Measurements from ENCODE around the gene CADM2. TPM values are rescaled to one million over a fixed set of nuclear protein-coding genes. Genes with fewer than 3 reads are reported as not detected.
A peak's percentile ranks its signal among the peaks of the same experiment; 100 is the strongest.
"Not testable (repeated sequence)": the region's sequence is repeated elsewhere in the genome, so short reads cannot be mapped to it uniquely, and the experiment has no call there.

The CADM2 gene
- polyA plus RNA-seq: 4.2 and 4.5 TPM in 2 replicates
- 12.4 and 15.2 TPM in 2 replicates for polyA minus RNA-seq

DNA sequence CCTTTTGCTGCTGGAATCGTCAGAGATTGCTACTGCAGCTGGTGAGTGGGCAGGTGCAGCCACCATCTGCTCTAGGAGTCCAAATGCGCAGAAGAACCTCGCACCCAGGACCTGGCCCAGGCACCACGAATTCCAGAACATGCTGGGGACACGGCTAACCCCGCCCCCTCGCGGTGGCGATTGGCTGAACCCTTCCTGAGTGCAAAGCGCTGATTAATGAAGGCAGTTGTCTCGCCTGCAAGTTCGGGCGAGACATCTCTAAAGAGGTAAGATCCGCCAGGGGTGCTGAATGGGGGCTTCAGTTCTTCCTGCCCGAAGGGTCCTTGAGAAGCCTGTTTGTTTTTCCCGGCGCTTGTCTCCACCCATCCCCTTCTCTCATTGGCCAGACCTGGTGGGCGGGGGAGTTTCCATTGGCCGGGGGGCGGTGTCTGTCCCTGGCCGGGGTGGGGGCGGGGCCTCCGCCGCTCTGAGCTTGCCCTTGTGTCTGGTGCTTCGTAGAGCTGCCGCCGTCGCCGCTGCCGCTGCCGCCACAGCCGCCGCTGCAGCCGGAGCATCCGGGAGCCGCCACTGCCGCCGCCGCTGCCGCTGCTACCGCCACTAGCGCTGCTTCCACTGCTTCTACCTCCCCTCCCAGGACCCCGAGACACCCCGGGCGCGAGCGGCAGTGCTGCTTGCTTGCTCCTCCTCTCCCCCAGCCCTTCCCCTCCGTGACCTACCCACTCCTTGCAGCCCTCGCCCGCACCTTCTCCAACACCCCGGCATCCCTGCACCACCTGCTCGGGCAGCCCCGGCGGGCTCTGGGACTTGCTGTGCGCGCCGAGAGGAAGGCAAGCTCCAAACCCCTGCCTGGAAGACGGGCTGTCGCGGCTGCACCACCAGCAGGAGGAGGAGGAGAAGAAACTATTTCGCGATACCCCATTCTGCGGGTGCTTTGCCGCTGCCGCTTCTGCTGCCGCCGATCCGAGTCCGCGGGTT is at the start of gene CADM2:
CADM2 (plus strand) TSS at position 495 of the 975 bp plus-strand sequence.
- peak within 1 kb of the TSS; percentile 74 for H3K4me2 ChIP-seq (ENCODE audit: low read length)

DNA sequence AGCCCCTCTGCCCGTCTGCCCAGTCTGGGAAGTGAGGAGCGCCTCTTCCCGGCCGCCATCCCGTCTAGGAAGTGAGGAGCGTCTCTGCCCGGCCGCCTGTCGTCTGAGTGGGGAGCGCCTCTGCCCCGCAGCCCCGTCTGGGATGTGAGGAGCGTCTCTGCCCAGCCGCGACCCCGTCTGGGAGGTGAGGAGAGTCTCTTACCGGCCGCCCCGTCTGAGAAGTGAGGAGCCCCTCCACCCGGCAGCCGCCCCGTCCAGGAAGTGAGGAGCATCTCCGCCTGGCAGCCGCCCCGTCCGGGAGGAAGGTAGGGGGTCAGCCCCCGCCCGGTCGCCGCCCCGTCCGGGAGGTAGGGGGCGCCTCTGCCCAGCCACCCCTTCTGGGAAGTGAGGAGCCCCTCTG is 40.2 kb upstream of the CADM2 start:
- not testable (repeated sequence) for H4K20me1 ChIP-seq (ENCODE audit: insufficient read depth); H3K36me3 ChIP-seq (ENCODE audit: insufficient read depth, low read length)

More for the DNA sequence above, at the start of gene CADM2:
- H3K9me2 ChIP-seq (ENCODE audit: insufficient read depth, low read length): no peaks in the 10 kb centered on the region
- H4K20me1 ChIP-seq (ENCODE audit: insufficient read depth): no peaks in the 10 kb centered on the region
- no peaks in the 10 kb centered on the region for H3K36me3 ChIP-seq (ENCODE audit: insufficient read depth, low read length)
- peak within 1 kb of the TSS; percentile 60 for H3K27ac ChIP-seq (ENCODE audit: low read length)
- H3K79me2 ChIP-seq (replicated peaks; ENCODE audit: insufficient read depth, low read length): no peaks in the 10 kb centered on the region
- peak; percentile 57 for TF ChIP-seq SMC3 (conservative IDR thresholded peaks at IDR 0.05; ENCODE audit: poor library complexity)
- peak; percentile 85 for TF ChIP-seq MXI1 (conservative IDR thresholded peaks at IDR 0.05; ENCODE audit: poor library complexity, severe bottlenecking)
- TF ChIP-seq, protein P1, sequence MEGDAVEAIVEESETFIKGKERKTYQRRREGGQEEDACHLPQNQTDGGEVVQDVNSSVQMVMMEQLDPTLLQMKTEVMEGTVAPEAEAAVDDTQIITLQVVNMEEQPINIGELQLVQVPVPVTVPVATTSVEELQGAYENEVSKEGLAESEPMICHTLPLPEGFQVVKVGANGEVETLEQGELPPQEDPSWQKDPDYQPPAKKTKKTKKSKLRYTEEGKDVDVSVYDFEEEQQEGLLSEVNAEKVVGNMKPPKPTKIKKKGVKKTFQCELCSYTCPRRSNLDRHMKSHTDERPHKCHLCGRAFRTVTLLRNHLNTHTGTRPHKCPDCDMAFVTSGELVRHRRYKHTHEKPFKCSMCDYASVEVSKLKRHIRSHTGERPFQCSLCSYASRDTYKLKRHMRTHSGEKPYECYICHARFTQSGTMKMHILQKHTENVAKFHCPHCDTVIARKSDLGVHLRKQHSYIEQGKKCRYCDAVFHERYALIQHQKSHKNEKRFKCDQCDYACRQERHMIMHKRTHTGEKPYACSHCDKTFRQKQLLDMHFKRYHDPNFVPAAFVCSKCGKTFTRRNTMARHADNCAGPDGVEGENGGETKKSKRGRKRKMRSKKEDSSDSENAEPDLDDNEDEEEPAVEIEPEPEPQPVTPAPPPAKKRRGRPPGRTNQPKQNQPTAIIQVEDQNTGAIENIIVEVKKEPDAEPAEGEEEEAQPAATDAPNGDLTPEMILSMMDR (IDR thresholded peaks at IDR 0.05; ENCODE audit: poor library complexity, severe bottlenecking): peak; percentile 65
- peak; percentile 47 for TF ChIP-seq RAD21 (conservative IDR thresholded peaks at IDR 0.05)
- no peak for TF ChIP-seq EZH2 (IDR thresholded peaks at IDR 0.05; ENCODE audit: borderline replicate concordance, insufficient read depth, low read length, poor library complexity, severe bottlenecking)
- TF ChIP-seq POLR2AphosphoS5 (IDR thresholded peaks at IDR 0.05): peak; percentile 62
- peak; percentile 66 for TF ChIP-seq TAF1 (IDR thresholded peaks at IDR 0.05; ENCODE audit: low read depth)
- peak; percentile 82 for TF ChIP-seq REST (IDR thresholded peaks at IDR 0.05; ENCODE audit: borderline replicate concordance)
- TF ChIP-seq EP300 (conservative IDR thresholded peaks at IDR 0.05; ENCODE audit: poor library complexity, severe bottlenecking): no peak
- H3F3A ChIP-seq (ENCODE audit: insufficient read depth, low read length, poor library complexity, severe bottlenecking): no peaks in the 10 kb centered on the region
- H3K4me3 ChIP-seq (ENCODE audit: low read length): peak within 1 kb of the TSS; percentile 84
- H3K27me3 ChIP-seq (ENCODE audit: insufficient read depth, low read depth, low read length): peaks cover 23% of the 10 kb centered on the region
- peak within 1 kb of the TSS; percentile 64 for H3K9ac ChIP-seq (ENCODE audit: low read length)
- H3K9me3 ChIP-seq (ENCODE audit: low read length): no peaks in the 10 kb centered on the region
- peak within 1 kb of the TSS; percentile 76 for H2AFZ ChIP-seq (ENCODE audit: low read depth, low read length)

More for the DNA sequence above, 40.2 kb upstream of the CADM2 start:
- H3K4me2 ChIP-seq (ENCODE audit: low read length); H3K9ac ChIP-seq (ENCODE audit: low read length); H3K79me2 ChIP-seq (replicated peaks; ENCODE audit: insufficient read depth, low read length); H2AFZ ChIP-seq (ENCODE audit: low read depth, low read length); H3K9me2 ChIP-seq (ENCODE audit: insufficient read depth, low read length); H3K27me3 ChIP-seq (ENCODE audit: insufficient read depth, low read depth, low read length); H3K27ac ChIP-seq (ENCODE audit: low read length); H3K4me3 ChIP-seq (ENCODE audit: low read length); H3F3A ChIP-seq (ENCODE audit: insufficient read depth, low read length, poor library complexity, severe bottlenecking); H3K9me3 ChIP-seq (ENCODE audit: low read length): not testable (repeated sequence)

Data from neural cell (in vitro differentiated cells).